Measurements from ENCODE around the gene NF1.
"Not testable (repeated sequence)": the region's sequence is repeated elsewhere in the genome, so short reads cannot be mapped to it uniquely, and the experiment has no call there.

The NF1 gene

DNA sequence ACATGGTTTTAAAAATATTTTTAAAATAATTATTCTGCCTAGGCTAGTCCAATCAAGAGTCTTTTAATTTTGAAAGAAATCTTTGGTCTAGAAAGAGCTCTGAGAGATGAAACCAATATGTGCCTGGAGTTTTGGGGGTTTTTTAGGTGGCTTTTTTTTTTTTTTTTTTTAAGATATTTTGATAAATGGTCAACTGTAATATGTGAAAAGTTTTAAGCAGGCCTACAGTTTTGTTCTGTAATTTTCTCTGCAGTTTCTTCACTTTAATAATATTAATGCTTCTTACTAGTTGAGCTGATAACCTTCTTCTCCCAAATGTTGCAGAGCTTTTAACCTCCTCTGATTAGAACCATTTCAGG is 157.2 kb downstream of the NF1 start:
- no peaks in the 10 kb centered on the region for H3K4me1 ChIP-seq (ENCODE audit: control insufficient read depth, insufficient read depth, low read length, poor library complexity, severe bottlenecking)
- H3K4me3 ChIP-seq (ENCODE audit: extremely low read depth, insufficient read depth, low read length, poor library complexity, severe bottlenecking), result no peak overlapping the region
- no peaks in the 10 kb centered on the region for H3K9me3 ChIP-seq (ENCODE audit: control insufficient read depth, low read length)
- peaks cover 29% of the 10 kb centered on the region for H3K36me3 ChIP-seq (ENCODE audit: control insufficient read depth, insufficient read depth, low read length)
- no peak overlapping the region for H3K27ac ChIP-seq (ENCODE audit: low read depth, low read length, severe bottlenecking)

GRCh38 chr17:31252741-31253140 is 158.0 kb downstream of the NF1 start:
- no peak overlapping the region for H3K27ac ChIP-seq (ENCODE audit: low read depth, low read length, severe bottlenecking)
- no peaks in the 10 kb centered on the region for H3K9me3 ChIP-seq (ENCODE audit: control insufficient read depth, low read length)
- H3K36me3 ChIP-seq (ENCODE audit: control insufficient read depth, insufficient read depth, low read length), result peaks cover 29% of the 10 kb centered on the region
- no CpG with 5 or more reads among the region's 1 CpG for WGBS, 2 experiments (ENCODE audit: insufficient coverage in 2 of 2)
- no peak overlapping the region for H3K4me3 ChIP-seq (ENCODE audit: extremely low read depth, insufficient read depth, low read length, poor library complexity, severe bottlenecking)
- no peaks in the 10 kb centered on the region for H3K4me1 ChIP-seq (ENCODE audit: control insufficient read depth, insufficient read depth, low read length, poor library complexity, severe bottlenecking)

DNA sequence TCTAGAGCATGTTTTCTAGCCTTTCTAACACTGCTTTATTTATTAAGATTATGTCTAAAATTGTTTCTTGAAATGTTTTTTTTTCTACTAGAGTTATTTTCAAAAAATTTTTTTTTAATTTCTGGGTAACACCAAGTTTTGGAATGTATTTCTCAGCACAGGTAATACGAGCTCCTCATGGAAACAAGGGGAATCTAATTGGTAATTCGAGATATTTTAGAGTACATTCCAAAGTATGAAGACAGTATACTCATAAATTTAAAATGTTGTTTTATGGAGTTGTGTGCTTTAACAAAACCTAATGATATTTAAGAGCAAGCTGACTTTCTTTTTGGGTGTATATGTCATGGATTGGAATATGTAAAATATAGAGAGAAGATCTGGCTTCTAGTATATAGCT is 159.9 kb downstream of the NF1 start:
- H3K36me3 ChIP-seq (ENCODE audit: control insufficient read depth, insufficient read depth, low read length), result peaks cover 20% of the 10 kb centered on the region
- H3K27ac ChIP-seq (ENCODE audit: low read depth, low read length, severe bottlenecking), result no peak overlapping the region
- no peak overlapping the region for H3K4me3 ChIP-seq (ENCODE audit: extremely low read depth, insufficient read depth, low read length, poor library complexity, severe bottlenecking)
- H3K4me1 ChIP-seq (ENCODE audit: control insufficient read depth, insufficient read depth, low read length, poor library complexity, severe bottlenecking), result no peaks in the 10 kb centered on the region
- H3K9me3 ChIP-seq (ENCODE audit: control insufficient read depth, low read length), result no peaks in the 10 kb centered on the region
- no CpG with 5 or more reads among the region's 2 CpGs for WGBS, 2 experiments (ENCODE audit: insufficient coverage in 2 of 2)

DNA sequence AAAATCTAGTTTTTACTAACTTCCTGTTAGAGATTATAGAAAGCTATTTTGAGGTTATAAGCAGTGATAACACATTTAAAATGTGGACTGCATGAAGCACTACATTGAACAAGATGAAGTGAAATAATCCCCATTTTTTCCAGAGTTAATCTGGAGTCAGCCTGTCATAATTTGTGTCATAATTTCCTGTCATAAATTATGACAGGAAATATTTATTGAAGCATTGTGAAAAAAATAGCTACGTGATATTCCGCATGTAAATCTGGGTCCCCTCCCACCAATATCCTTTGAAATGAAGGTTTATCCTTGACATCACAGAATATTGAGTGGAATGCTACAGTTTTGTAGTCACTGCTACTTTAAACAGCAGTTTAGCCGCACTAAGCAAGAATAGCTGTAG is 162.2 kb downstream of the NF1 start:
- WGBS, 2 experiments (ENCODE audit: insufficient coverage in 2 of 2), result no CpG with 5 or more reads among the region's 3 CpGs
- Histone ChIP-seq H3K9me3 (ENCODE audit: control insufficient read depth, low read length) (no peaks in the 10 kb centered on the region), H3K4me3 (ENCODE audit: extremely low read depth, insufficient read depth, low read length, poor library complexity, severe bottlenecking) (no peak overlapping the region), H3K4me1 (ENCODE audit: control insufficient read depth, insufficient read depth, low read length, poor library complexity, severe bottlenecking) (no peaks in the 10 kb centered on the region), H3K36me3 (ENCODE audit: control insufficient read depth, insufficient read depth, low read length) (peaks cover 34% of the 10 kb centered on the region), H3K27ac (ENCODE audit: low read depth, low read length, severe bottlenecking) (no peak overlapping the region)

DNA sequence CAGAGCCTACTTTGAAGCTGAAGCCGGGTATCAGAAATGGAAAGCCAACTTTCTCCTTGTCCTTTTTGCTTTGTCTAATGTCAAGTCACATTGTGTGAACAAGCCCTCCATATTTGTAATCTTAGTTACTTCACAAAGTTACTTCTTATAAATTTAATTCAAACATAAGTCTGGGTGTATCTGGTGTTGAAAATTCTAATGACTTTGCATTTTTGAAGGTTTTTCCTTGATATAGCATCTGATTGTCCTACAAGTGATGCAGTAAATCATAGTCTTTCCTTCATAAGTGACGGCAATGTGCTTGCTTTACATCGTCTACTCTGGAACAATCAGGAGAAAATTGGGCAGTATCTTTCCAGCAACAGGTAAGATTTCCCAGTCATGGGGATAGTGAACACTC is 165.4 kb downstream of the NF1 start:
- no peak overlapping the region for H3K4me3 ChIP-seq (ENCODE audit: extremely low read depth, insufficient read depth, low read length, poor library complexity, severe bottlenecking)
- H3K4me1 ChIP-seq (ENCODE audit: control insufficient read depth, insufficient read depth, low read length, poor library complexity, severe bottlenecking), result no peaks in the 10 kb centered on the region
- H3K36me3 ChIP-seq (ENCODE audit: control insufficient read depth, insufficient read depth, low read length), result peaks cover 34% of the 10 kb centered on the region
- H3K9me3 ChIP-seq (ENCODE audit: control insufficient read depth, low read length), result no peaks in the 10 kb centered on the region
- H3K27ac ChIP-seq (ENCODE audit: low read depth, low read length, severe bottlenecking), result no peak overlapping the region
- WGBS, 2 experiments (ENCODE audit: insufficient coverage in 2 of 2), result 100% methylated on average over 2 to 3 of the region's 3 CpGs

DNA sequence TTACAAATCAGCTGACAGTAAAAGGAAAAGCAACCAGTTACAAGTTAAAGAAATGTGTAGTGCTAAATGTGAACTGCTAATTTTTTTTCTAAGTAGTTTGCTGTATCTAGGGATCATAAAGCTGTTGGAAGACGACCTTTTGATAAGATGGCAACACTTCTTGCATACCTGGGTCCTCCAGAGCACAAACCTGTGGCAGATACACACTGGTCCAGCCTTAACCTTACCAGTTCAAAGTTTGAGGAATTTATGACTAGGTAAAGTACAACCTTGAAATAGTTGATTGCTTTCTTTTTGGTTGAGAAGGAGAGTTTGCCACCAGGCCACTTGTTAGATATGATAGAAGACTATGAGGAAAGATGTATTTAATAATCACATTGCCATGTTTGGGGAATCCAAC is 166.8 kb downstream of the NF1 start:
- no peak overlapping the region for H3K4me3 ChIP-seq (ENCODE audit: extremely low read depth, insufficient read depth, low read length, poor library complexity, severe bottlenecking)
- H3K36me3 ChIP-seq (ENCODE audit: control insufficient read depth, insufficient read depth, low read length), result peaks cover 41% of the 10 kb centered on the region
- WGBS, 2 experiments (ENCODE audit: insufficient coverage in 2 of 2), result 86 to 100% methylated on average over 1 of the region's 1 CpG
- no peaks in the 10 kb centered on the region for H3K9me3 ChIP-seq (ENCODE audit: control insufficient read depth, low read length)
- no peak overlapping the region for H3K27ac ChIP-seq (ENCODE audit: low read depth, low read length, severe bottlenecking)
- H3K4me1 ChIP-seq (ENCODE audit: control insufficient read depth, insufficient read depth, low read length, poor library complexity, severe bottlenecking), result no peaks in the 10 kb centered on the region

- not testable (repeated sequence) for H3K9me3 ChIP-seq (ENCODE audit: control insufficient read depth, low read length); H3K4me1 ChIP-seq (ENCODE audit: control insufficient read depth, insufficient read depth, low read length, poor library complexity, severe bottlenecking); H3K27ac ChIP-seq (ENCODE audit: low read depth, low read length, severe bottlenecking); H3K4me3 ChIP-seq (ENCODE audit: extremely low read depth, insufficient read depth, low read length, poor library complexity, severe bottlenecking)
- WGBS, 2 experiments (ENCODE audit: insufficient coverage in 2 of 2), result no CpG with 5 or more reads among the region's 1 CpG
- peaks cover 41% of the 10 kb centered on the region for H3K36me3 ChIP-seq (ENCODE audit: control insufficient read depth, insufficient read depth, low read length)
These were observed 168.1 kb downstream of the NF1 start for GRCh38 chr17:31262923-31263322.

GRCh38 chr17:31266042-31266441 is 171.3 kb downstream of the NF1 start:
- H3K36me3 ChIP-seq (ENCODE audit: control insufficient read depth, insufficient read depth, low read length), result peaks cover 31% of the 10 kb centered on the region
- H3K4me3 ChIP-seq (ENCODE audit: extremely low read depth, insufficient read depth, low read length, poor library complexity, severe bottlenecking), result no peak overlapping the region
- peaks cover 16% of the 10 kb centered on the region for H3K4me1 ChIP-seq (ENCODE audit: control insufficient read depth, insufficient read depth, low read length, poor library complexity, severe bottlenecking)
- no peak overlapping the region for H3K27ac ChIP-seq (ENCODE audit: low read depth, low read length, severe bottlenecking)
- WGBS, 2 experiments (ENCODE audit: insufficient coverage in 2 of 2), result 90 to 100% methylated on average over 1 to 2 of the region's 2 CpGs
- no peaks in the 10 kb centered on the region for H3K9me3 ChIP-seq (ENCODE audit: control insufficient read depth, low read length)

DNA sequence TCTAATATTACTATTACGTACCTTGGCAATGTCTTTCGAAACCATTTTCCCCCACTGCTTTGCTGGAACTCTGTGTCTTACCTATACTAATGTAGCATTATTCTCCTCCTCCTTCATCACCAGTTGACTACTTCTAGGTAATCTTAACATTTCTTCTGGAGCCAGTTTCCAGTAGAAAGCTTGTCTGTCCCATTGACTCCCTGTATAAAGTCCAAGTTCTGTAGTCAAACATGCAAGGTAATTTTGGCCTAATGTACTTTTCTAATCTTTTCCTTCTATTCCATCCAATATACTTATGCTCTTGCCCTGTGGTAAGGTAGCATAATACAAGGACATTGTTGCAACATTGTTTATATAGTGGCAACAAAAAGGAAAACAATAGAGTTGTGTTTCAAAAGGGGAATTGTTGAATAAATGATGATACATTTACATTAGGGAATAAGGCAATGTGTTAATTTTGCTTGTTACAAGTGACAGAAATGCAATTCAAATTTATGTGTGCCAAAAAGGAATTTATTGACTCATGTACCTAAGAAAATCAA is 174.3 kb downstream of the NF1 start:
- H3K36me3 ChIP-seq (ENCODE audit: control insufficient read depth, insufficient read depth, low read length), result peaks cover 33% of the 10 kb centered on the region
- H3K4me3 ChIP-seq (ENCODE audit: extremely low read depth, insufficient read depth, low read length, poor library complexity, severe bottlenecking), result no peak overlapping the region
- 94 to 100% methylated on average over 2 of the region's 2 CpGs for WGBS, 2 experiments (ENCODE audit: insufficient coverage in 2 of 2)
- H3K4me1 ChIP-seq (ENCODE audit: control insufficient read depth, insufficient read depth, low read length, poor library complexity, severe bottlenecking), result peaks cover 16% of the 10 kb centered on the region
- peak overlapping the region; percentile 72 for H3K27ac ChIP-seq (ENCODE audit: low read depth, low read length, severe bottlenecking)
- H3K9me3 ChIP-seq (ENCODE audit: control insufficient read depth, low read length), result no peaks in the 10 kb centered on the region

DNA sequence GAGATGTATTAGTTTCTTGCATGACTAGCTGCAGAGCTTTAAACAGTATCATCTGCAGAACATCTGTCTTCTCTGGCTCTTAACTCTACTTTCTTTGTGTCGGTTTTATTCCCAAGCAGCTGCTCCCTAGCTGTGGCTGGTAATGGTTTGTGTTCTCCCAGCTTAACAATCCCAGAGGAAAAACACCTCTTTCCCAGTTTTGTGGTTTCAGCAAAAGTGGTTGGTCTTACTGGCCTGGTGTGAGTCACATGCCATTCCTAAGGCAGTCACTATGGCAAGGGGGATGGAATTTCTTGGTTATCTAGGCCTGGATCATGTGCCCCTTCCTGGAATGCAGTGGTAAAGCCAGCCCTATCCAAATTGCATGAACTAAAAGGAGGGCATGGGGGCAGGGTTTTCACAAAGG is 174.8 kb downstream of the NF1 start:
- peaks cover 16% of the 10 kb centered on the region for H3K4me1 ChIP-seq (ENCODE audit: control insufficient read depth, insufficient read depth, low read length, poor library complexity, severe bottlenecking)
- no CpG with 5 or more reads among the region's 1 CpG for WGBS, 2 experiments (ENCODE audit: insufficient coverage in 2 of 2)
- peaks cover 33% of the 10 kb centered on the region for H3K36me3 ChIP-seq (ENCODE audit: control insufficient read depth, insufficient read depth, low read length)
- H3K27ac ChIP-seq (ENCODE audit: low read depth, low read length, severe bottlenecking), result peak overlapping the region; percentile 72
- no peaks in the 10 kb centered on the region for H3K9me3 ChIP-seq (ENCODE audit: control insufficient read depth, low read length)
- no peak overlapping the region for H3K4me3 ChIP-seq (ENCODE audit: extremely low read depth, insufficient read depth, low read length, poor library complexity, severe bottlenecking)

DNA sequence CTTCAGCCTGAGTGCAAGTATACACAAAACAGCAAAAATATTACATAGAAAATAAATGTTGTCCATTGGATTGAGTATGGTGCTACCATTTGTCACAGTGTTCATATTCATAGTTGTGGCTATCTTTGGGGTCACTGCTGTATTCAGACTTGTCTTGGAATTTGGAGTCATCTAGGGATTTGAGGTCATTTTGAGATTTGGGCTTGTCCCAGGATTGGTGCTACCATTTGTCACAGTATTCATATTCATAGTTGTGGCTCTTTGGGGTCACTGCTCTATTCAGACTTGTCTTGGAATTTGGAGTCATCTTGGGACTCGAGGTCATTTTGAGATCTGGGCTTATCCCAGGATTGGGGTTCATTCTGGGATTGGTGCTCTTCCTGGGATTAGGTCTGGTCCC is 177.5 kb downstream of the NF1 start:
- no peaks in the 10 kb centered on the region for H3K9me3 ChIP-seq (ENCODE audit: control insufficient read depth, low read length)
- peaks cover 38% of the 10 kb centered on the region for H3K36me3 ChIP-seq (ENCODE audit: control insufficient read depth, insufficient read depth, low read length)
- WGBS, 2 experiments (ENCODE audit: insufficient coverage in 2 of 2), result 100% methylated on average over 1 of the region's 1 CpG
- no peak overlapping the region for H3K27ac ChIP-seq (ENCODE audit: low read depth, low read length, severe bottlenecking)
- peaks cover 16% of the 10 kb centered on the region for H3K4me1 ChIP-seq (ENCODE audit: control insufficient read depth, insufficient read depth, low read length, poor library complexity, severe bottlenecking)
- H3K4me3 ChIP-seq (ENCODE audit: extremely low read depth, insufficient read depth, low read length, poor library complexity, severe bottlenecking), result no peak overlapping the region

DNA sequence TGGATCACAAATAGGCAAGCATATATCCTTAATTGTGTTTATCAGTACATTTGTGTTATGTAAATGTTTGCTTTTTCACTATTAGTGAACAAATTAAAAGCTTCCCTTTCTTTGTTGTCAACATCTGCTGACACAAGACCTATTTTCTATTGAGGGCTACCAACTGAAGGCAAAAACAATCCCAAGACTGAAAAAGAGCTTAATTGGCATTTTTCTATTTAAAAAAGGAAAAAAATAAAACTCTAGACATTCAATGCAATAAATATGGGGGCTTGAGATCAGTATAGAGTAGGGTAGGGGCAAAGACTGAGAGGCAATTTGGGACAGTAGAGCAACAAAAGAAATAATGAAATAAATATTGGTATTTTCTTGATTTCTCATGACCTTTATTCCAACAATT is 178.0 kb downstream of the NF1 start:
- no peaks in the 10 kb centered on the region for H3K9me3 ChIP-seq (ENCODE audit: control insufficient read depth, low read length)
- no peak overlapping the region for H3K27ac ChIP-seq (ENCODE audit: low read depth, low read length, severe bottlenecking)
- H3K4me3 ChIP-seq (ENCODE audit: extremely low read depth, insufficient read depth, low read length, poor library complexity, severe bottlenecking), result no peak overlapping the region
- H3K36me3 ChIP-seq (ENCODE audit: control insufficient read depth, insufficient read depth, low read length), result peaks cover 44% of the 10 kb centered on the region
- H3K4me1 ChIP-seq (ENCODE audit: control insufficient read depth, insufficient read depth, low read length, poor library complexity, severe bottlenecking), result peaks cover 16% of the 10 kb centered on the region

Data from mesodermal cell (in vitro differentiated cells).